ENCODE data around the gene DLGAP1. TPM values are rescaled to one million over a fixed set of nuclear protein-coding genes. Genes with fewer than 3 reads are reported as not detected.

The DLGAP1 gene
- total RNA-seq, 1 experiment from 2014 or later, result not detected

- intact Hi-C loops (cut with micrococcal nuclease), result no loop called here
- H3K36me3 Mint-ChIP-seq (ENCODE audit: insufficient read depth, unreplicated experiment), result no peaks in the 10 kb centered on the region
- CTCF ChIA-PET, result no interaction called here
- no peak overlapping the region for H3K27ac Mint-ChIP-seq (ENCODE audit: low read depth, unreplicated experiment)
- H3K27me3 Mint-ChIP-seq (ENCODE audit: insufficient read depth, unreplicated experiment), result no peaks in the 10 kb centered on the region
- POLR2A ChIA-PET, result no interaction called here
- no TSS peak for BruUV-seq (replicated peaks)
- H3K4me1 Mint-ChIP-seq (ENCODE audit: insufficient read depth, unreplicated experiment), result no peaks in the 10 kb centered on the region
- H3K4me3 Mint-ChIP-seq (ENCODE audit: unreplicated experiment), result no peak overlapping the region
- no peak for DNase-seq (ENCODE audit: unreplicated experiment)
- H3K9me3 Mint-ChIP-seq (ENCODE audit: unreplicated experiment), result no peaks in the 10 kb centered on the region
- no peak for TF ChIP-seq CTCF (IDR thresholded peaks at IDR 0.05; ENCODE audit: unreplicated experiment)
Observed at GRCh38 chr18:4399929-4400328, 55.2 kb downstream of the DLGAP1 start.

- no TSS peak for BruUV-seq (replicated peaks)
- Mint-ChIP-seq H3K9me3 (ENCODE audit: unreplicated experiment) (peaks cover 8% of the 10 kb centered on the region), H3K36me3 (ENCODE audit: insufficient read depth, unreplicated experiment) (no peaks in the 10 kb centered on the region), H3K27ac (ENCODE audit: low read depth, unreplicated experiment) (no peak overlapping the region), H3K4me1 (ENCODE audit: insufficient read depth, unreplicated experiment) (no peaks in the 10 kb centered on the region), H3K4me3 (ENCODE audit: unreplicated experiment) (no peak overlapping the region), H3K27me3 (ENCODE audit: insufficient read depth, unreplicated experiment) (no peaks in the 10 kb centered on the region)
- no peak for DNase-seq (ENCODE audit: unreplicated experiment)
- TF ChIP-seq CTCF (IDR thresholded peaks at IDR 0.05; ENCODE audit: unreplicated experiment), result no peak
- CTCF ChIA-PET, result no interaction called here
- POLR2A ChIA-PET, result no interaction called here
- intact Hi-C loops (cut with micrococcal nuclease), result no loop called here
Observed at GRCh38 chr18:4394700-4395099, 60.4 kb downstream of the DLGAP1 start.

GRCh38 chr18:4391859-4392258 is 63.2 kb downstream of the DLGAP1 start:
- intact Hi-C loops (cut with micrococcal nuclease), result no loop called here
- DNase-seq (ENCODE audit: unreplicated experiment), result no peak
- Mint-ChIP-seq H3K27ac (ENCODE audit: low read depth, unreplicated experiment) (no peak overlapping the region), H3K4me1 (ENCODE audit: insufficient read depth, unreplicated experiment) (peaks cover 8% of the 10 kb centered on the region), H3K4me3 (ENCODE audit: unreplicated experiment) (no peak overlapping the region), H3K9me3 (ENCODE audit: unreplicated experiment) (peaks cover 8% of the 10 kb centered on the region), H3K27me3 (ENCODE audit: insufficient read depth, unreplicated experiment) (no peaks in the 10 kb centered on the region), H3K36me3 (ENCODE audit: insufficient read depth, unreplicated experiment) (no peaks in the 10 kb centered on the region)
- ChIA-PET POLR2A (no interaction called here), CTCF (no interaction called here)
- BruUV-seq (replicated peaks), result no TSS peak
- no peak for TF ChIP-seq CTCF (IDR thresholded peaks at IDR 0.05; ENCODE audit: unreplicated experiment)

GRCh38 chr18:4385876-4386275 is 69.2 kb downstream of the DLGAP1 start:
- H3K36me3 Mint-ChIP-seq (ENCODE audit: insufficient read depth, unreplicated experiment), result no peaks in the 10 kb centered on the region
- ChIA-PET CTCF (no interaction called here), POLR2A (no interaction called here)
- H3K4me1 Mint-ChIP-seq (ENCODE audit: insufficient read depth, unreplicated experiment), result peaks cover 8% of the 10 kb centered on the region
- no peak for DNase-seq (ENCODE audit: unreplicated experiment)
- no peak for TF ChIP-seq CTCF (IDR thresholded peaks at IDR 0.05; ENCODE audit: unreplicated experiment)
- no peak overlapping the region for H3K4me3 Mint-ChIP-seq (ENCODE audit: unreplicated experiment)
- H3K27me3 Mint-ChIP-seq (ENCODE audit: insufficient read depth, unreplicated experiment), result no peaks in the 10 kb centered on the region
- no peaks in the 10 kb centered on the region for H3K9me3 Mint-ChIP-seq (ENCODE audit: unreplicated experiment)
- no TSS peak for BruUV-seq (replicated peaks)
- H3K27ac Mint-ChIP-seq (ENCODE audit: low read depth, unreplicated experiment), result no peak overlapping the region
- intact Hi-C loops (cut with micrococcal nuclease), result no loop called here
